ENCODE results near the gene ANKRD12.

The ANKRD12 gene

GRCh38 chr18:9096685-9097084 lies 39.9 kb upstream of the ANKRD12 start:
- Histone ChIP-seq H3K4me2 (ENCODE audit: low read length) (no peak overlapping the region), H3K27ac (ENCODE audit: low read depth, low read length) (no peak overlapping the region), H3K9me3 (ENCODE audit: control insufficient read depth, insufficient read depth, low read length) (no peaks in the 10 kb centered on the region), H3F3A (ENCODE audit: control insufficient read depth, insufficient read depth) (no peaks in the 10 kb centered on the region), H3K4me3 (ENCODE audit: low read length) (no peak overlapping the region), H3K4me1 (ENCODE audit: control insufficient read depth, low read length) (peaks cover 23% of the 10 kb centered on the region), H3K27me3 (ENCODE audit: control insufficient read depth, low read length) (no peaks in the 10 kb centered on the region), H3K36me3 (ENCODE audit: control insufficient read depth, low read length) (no peaks in the 10 kb centered on the region), H4K20me1 (ENCODE audit: control insufficient read depth, insufficient read depth, low read depth, low read length) (no peaks in the 10 kb centered on the region), H3K9me2 (replicated peaks; ENCODE audit: control insufficient read depth, low read length) (no peaks in the 10 kb centered on the region), H3K79me2 (ENCODE audit: control insufficient read depth, low read length) (peaks cover 4% of the 10 kb centered on the region)
- TF ChIP-seq, protein P1, sequence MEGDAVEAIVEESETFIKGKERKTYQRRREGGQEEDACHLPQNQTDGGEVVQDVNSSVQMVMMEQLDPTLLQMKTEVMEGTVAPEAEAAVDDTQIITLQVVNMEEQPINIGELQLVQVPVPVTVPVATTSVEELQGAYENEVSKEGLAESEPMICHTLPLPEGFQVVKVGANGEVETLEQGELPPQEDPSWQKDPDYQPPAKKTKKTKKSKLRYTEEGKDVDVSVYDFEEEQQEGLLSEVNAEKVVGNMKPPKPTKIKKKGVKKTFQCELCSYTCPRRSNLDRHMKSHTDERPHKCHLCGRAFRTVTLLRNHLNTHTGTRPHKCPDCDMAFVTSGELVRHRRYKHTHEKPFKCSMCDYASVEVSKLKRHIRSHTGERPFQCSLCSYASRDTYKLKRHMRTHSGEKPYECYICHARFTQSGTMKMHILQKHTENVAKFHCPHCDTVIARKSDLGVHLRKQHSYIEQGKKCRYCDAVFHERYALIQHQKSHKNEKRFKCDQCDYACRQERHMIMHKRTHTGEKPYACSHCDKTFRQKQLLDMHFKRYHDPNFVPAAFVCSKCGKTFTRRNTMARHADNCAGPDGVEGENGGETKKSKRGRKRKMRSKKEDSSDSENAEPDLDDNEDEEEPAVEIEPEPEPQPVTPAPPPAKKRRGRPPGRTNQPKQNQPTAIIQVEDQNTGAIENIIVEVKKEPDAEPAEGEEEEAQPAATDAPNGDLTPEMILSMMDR (IDR thresholded peaks at IDR 0.05; ENCODE audit: low read depth, low read length, poor library complexity, severe bottlenecking): no peak
- no peak for TF ChIP-seq EZH2phosphoT487 (IDR thresholded peaks at IDR 0.05; ENCODE audit: borderline replicate concordance, low read length)

DNA sequence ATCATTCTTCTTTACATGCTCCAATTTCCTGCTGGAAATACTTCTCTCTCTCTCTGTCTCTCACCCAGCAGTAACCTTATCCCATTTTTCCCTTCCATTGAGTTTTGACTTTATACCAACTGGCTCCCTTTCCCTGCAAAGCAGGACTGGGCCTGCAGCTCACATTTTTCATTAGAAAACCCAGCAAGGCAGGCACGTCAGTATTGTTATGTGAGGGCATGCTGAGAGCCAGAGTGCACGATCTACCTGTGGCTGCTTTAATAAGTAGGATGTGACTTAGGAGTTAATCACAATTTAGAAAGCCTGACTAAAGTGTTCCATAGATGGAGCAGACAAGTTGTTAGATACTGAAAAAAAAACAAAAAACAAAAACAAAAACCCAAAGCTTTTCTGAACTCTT lies 39.2 kb upstream of the ANKRD12 start:
- no peak for TF ChIP-seq EZH2phosphoT487 (IDR thresholded peaks at IDR 0.05; ENCODE audit: borderline replicate concordance, low read length)
- TF ChIP-seq, protein P1 (IDR thresholded peaks at IDR 0.05; ENCODE audit: low read depth, low read length, poor library complexity, severe bottlenecking): no peak
- peaks cover 23% of the 10 kb centered on the region for H3K4me1 ChIP-seq (ENCODE audit: control insufficient read depth, low read length)
- H3F3A ChIP-seq (ENCODE audit: control insufficient read depth, insufficient read depth): no peaks in the 10 kb centered on the region
- no peak overlapping the region for H3K4me2 ChIP-seq (ENCODE audit: low read length)
- no peak overlapping the region for H3K27ac ChIP-seq (ENCODE audit: low read depth, low read length)
- peaks cover 3% of the 10 kb centered on the region; the same call in 1 of the 2 replicates for H3K36me3 ChIP-seq (ENCODE audit: control insufficient read depth, low read length)
- no peaks in the 10 kb centered on the region for H3K27me3 ChIP-seq (ENCODE audit: control insufficient read depth, low read length)
- H4K20me1 ChIP-seq (ENCODE audit: control insufficient read depth, insufficient read depth, low read depth, low read length): no peaks in the 10 kb centered on the region
- H3K4me3 ChIP-seq (ENCODE audit: low read length): no peak overlapping the region
- no peaks in the 10 kb centered on the region for H3K9me2 ChIP-seq (replicated peaks; ENCODE audit: control insufficient read depth, low read length)
- H3K79me2 ChIP-seq (ENCODE audit: control insufficient read depth, low read length): peaks cover 10% of the 10 kb centered on the region
- H3K9me3 ChIP-seq (ENCODE audit: control insufficient read depth, insufficient read depth, low read length): no peaks in the 10 kb centered on the region

DNA sequence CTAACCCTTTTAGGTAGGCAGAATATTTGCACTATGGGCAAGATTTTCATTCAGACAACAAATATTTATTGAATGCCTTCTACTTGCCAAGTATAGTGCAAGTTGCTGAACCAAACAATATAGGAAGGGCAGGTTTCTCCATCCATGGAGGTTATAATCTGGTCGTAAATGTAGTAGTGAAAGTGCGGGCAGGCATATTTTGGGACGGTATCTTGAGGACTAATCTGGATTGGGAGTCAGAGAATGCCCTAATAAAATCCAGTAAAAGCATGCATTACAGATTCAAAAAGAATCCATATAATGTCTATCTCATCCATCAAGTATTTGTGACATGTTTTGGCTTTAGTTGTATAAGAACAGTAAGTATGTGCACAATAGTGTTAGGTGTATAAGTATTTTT lies 35.8 kb upstream of the ANKRD12 start:
- Histone ChIP-seq H3K79me2 (ENCODE audit: control insufficient read depth, low read length) (peaks cover 43% of the 10 kb centered on the region), H3K4me3 (ENCODE audit: low read length) (no peak overlapping the region), H3K9me3 (ENCODE audit: control insufficient read depth, insufficient read depth, low read length) (no peaks in the 10 kb centered on the region), H4K20me1 (ENCODE audit: control insufficient read depth, insufficient read depth, low read depth, low read length) (peaks cover 25% of the 10 kb centered on the region), H3K4me1 (ENCODE audit: control insufficient read depth, low read length) (peaks cover 29% of the 10 kb centered on the region), H3F3A (ENCODE audit: control insufficient read depth, insufficient read depth) (no peaks in the 10 kb centered on the region), H3K36me3 (ENCODE audit: control insufficient read depth, low read length) (peaks cover 32% of the 10 kb centered on the region), H3K4me2 (ENCODE audit: low read length) (no peak overlapping the region), H3K27me3 (ENCODE audit: control insufficient read depth, low read length) (no peaks in the 10 kb centered on the region), H3K9me2 (replicated peaks; ENCODE audit: control insufficient read depth, low read length) (no peaks in the 10 kb centered on the region), H3K27ac (ENCODE audit: low read depth, low read length) (no peak overlapping the region)
- TF ChIP-seq EZH2phosphoT487 (IDR thresholded peaks at IDR 0.05; ENCODE audit: borderline replicate concordance, low read length): no peak
- TF ChIP-seq, protein P1 (IDR thresholded peaks at IDR 0.05; ENCODE audit: low read depth, low read length, poor library complexity, severe bottlenecking): no peak

All from DOHH2 (cell line).